Endometrial microvascular endothelial cells (primary cell): Measurements from ENCODE around the gene TAS2R3. TPM values are rescaled to one million over a fixed set of nuclear protein-coding genes. Genes with fewer than 3 reads are reported as not detected.
"Not testable (repeated sequence)": the region's sequence is repeated elsewhere in the genome, so short reads cannot be mapped to it uniquely, and the experiment has no call there.

Experiments used
- in situ Hi-C: cut with HindIII; loops from 2 replicates; pipeline ENCODE4 v1.10.0; 2017; ENCODE audit warnings: low sequenced_read_pairs, low pct_unique_long_range_greater_than_20kb; ENCODE audit errors: inconsistent ontology term
- total RNA-seq: library from RNA; depleted of rRNA; stranded (reverse); fragments of >200 nt; gene quantifications from one replicate; pipeline ENCODE4 v1.2.3, GENCODE V29; 2015; ENCODE audit errors: inconsistent ontology term

Gene TAS2R3, protein sequence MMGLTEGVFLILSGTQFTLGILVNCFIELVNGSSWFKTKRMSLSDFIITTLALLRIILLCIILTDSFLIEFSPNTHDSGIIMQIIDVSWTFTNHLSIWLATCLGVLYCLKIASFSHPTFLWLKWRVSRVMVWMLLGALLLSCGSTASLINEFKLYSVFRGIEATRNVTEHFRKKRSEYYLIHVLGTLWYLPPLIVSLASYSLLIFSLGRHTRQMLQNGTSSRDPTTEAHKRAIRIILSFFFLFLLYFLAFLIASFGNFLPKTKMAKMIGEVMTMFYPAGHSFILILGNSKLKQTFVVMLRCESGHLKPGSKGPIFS
- not detected for total RNA-seq

DNA sequence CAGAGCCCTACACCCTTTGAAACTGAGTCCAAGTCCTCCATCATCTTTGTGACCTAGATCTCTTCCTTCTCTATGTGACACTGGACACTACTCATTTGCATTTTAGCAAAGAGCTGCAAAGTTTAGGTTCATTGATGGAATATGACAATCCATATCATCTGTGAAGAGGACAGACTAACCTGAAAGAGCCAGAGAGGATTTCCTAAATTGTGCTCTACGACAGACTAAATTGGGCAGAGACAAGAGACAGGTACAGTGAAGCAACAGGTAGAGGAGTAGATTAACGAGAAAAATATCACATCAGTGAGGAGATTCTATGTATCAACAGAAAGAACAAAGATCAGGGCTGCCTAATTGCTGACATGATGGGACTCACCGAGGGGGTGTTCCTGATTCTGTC is at the start of gene TAS2R3:
TSS of gene TAS2R3 (plus strand) at position 301 of the 400 bp plus-strand sequence. CDS start at position 363, 62 bp downstream.
- in situ Hi-C loops, result no loop called here

- in situ Hi-C loops, result no loop called here
These were observed 49.3 kb upstream of the TAS2R3 start for GRCh38 chr7:141714571-141714970.

GRCh38 chr7:141715018-141715417 is 48.9 kb upstream of the TAS2R3 start:
- in situ Hi-C loops, result no loop called here

GRCh38 chr7:141715794-141716689 is 47.9 kb upstream of the TAS2R3 start:
- in situ Hi-C loops, result no loop called here

GRCh38 chr7:141717450-141717849 is 46.4 kb upstream of the TAS2R3 start:
- in situ Hi-C loops, result no loop called here

DNA sequence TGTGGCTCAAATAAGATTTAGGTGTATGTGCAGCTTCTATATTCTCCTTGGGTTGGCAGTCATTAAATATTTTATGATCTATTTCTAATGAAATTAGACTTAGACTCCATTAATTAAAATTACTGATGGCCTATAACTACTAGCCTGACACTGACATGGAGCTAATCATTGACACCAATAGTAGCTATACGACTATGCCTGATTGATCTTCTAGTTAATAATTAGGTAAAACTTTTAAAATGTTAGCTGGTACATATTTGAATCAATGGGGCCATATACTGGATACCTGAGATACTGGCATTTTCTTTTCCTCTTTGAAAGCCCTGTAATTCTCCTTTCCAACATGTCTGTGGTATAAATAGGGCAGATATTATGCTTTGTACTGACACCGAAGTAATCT is 41.4 kb upstream of the TAS2R3 start:
- in situ Hi-C loops, result no loop called here

- in situ Hi-C loops, result no loop called here
These were observed 34.9 kb upstream of the TAS2R3 start for GRCh38 chr7:141729020-141729419.

DNA sequence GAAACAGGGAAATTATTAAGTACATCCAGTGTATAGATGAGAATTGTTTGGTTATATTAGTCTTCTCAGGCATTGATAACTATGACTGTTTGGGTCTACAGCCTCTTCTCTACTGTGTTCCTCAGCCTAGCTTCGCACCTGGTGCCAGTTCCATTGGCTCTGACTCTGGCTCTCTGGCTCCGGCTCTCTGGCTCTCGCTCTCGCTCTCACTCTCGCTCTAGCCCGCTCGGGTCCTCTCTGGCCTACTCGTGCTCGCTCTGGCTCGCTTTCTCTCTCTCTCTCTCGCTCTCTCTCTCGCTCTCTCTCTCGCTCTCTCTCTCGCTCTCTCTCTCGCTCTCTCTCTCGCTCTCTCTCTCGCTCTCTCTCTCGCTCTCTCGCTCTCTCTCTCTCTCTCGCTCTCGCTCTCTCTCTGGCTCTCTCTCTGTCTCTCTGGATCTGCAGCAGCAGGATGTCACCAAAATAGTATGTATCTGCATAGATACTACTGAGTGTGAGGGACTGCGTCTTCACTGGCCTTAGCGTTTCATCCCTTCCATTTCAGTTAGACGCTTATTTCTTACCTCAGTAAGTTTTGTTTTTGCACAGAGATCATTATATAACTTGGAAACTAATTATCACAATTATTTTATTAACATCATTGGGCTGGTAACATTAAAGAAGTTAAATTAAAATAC is 32.3 kb upstream of the TAS2R3 start:
- in situ Hi-C loops, result no loop called here

GRCh38 chr7:141737118-141737835 is 26.6 kb upstream of the TAS2R3 start:
- in situ Hi-C loops, result no loop called here

GRCh38 chr7:141737836-141738591 is 25.9 kb upstream of the TAS2R3 start, which contains the start of gene SSBP1:
SSBP1 (plus strand) TSS chr7:141738358; CDS start chr7:141739167, 809 bp downstream.
- in situ Hi-C loops, result no loop called here

DNA sequence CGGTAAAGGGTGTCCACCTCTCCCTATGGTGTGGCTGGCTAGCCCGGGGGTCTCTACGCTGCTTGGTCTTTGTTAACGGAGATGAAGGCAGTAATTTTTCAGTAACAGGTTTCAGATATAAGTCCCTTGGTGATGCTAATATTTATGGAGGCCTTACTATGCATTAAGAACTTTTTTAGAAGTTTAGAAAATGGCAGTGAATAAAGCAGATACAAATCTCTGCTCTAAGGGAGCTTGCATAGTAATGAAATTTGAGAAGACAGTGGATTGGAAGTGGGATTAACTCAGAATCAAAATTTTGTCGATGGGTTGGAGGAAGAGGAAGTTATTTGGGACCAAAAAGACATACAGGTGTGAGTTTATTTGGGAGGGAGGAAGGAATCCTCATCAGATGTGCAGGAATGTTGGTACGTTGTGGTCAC is 25.3 kb upstream of the TAS2R3 start:
- in situ Hi-C loops, result no loop called here

DNA sequence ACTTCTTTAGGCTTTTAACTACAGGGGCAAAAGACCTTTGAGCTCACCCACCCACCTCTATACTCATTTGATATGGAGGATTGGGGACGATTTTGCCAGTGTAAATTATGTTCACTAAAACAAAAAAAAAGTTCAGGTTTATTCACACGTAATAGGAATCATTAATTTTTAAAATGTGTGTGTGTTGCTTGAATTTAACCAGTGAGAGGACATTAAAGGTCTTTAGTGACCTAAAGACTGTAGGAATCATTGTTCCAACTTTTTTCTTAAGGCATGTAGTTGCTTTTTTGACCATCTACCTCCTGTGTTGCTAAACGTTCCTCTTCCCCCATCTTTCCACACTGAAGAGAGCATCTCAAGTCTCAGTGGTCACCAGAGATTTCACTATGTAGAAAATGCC is 24.6 kb upstream of the TAS2R3 start:
- in situ Hi-C loops, result no loop called here

GRCh38 chr7:141742229-141742628 is 21.7 kb upstream of the TAS2R3 start:
- in situ Hi-C loops, result no loop called here

DNA sequence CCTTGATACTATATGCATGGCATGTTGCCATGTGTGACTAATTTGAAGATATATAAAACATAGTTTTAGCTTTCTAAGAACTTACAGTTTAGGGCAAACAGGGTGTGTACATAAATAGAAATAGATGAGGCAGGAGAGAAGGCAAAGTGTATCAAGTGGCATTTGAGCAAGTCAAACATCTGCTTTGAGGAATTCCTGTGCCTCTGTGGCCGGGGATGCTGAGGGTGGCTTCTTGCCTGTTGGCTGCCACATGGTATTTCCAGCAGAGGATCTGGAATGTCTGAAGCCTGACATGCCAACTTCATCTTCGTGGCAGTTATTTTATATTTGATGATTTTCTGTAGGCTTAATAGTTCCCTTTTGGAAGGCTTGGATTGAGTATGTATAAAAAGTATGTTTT is 19.8 kb upstream of the TAS2R3 start:
- in situ Hi-C loops, result no loop called here

GRCh38 chr7:141748396-141748795 is 15.5 kb upstream of the TAS2R3 start:
- in situ Hi-C loops, result no loop called here

- in situ Hi-C loops, result not testable (repeated sequence)
These were observed 12.0 kb upstream of the TAS2R3 start for GRCh38 chr7:141751904-141752303.

GRCh38 chr7:141752634-141753033 is 11.3 kb upstream of the TAS2R3 start:
- in situ Hi-C loops, result no loop called here

DNA sequence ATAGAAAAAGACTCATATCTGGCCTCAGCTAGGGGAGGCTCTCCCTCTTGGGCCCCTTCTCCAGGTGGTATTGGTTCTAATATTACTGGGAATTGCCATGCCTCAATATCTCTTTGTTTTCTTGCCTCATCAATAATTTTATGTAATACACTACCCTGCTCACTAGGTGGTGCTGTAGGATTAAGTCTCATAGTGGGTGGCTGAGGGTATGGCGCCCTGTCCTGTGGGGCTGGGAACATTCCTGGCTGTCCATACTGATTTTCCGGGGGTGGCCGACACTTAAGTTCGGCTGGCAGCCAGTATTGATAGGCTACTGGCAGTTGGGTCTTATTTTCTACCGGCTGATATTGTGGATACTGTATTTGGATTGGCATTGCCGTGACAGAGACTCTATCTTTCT is 9.0 kb upstream of the TAS2R3 start:
- in situ Hi-C loops, result no loop called here
